KG1 (cell line): Measurements from ENCODE around the gene C1QTNF9B.
"Not testable (repeated sequence)": the region's sequence is repeated elsewhere in the genome, so short reads cannot be mapped to it uniquely, and the experiment has no call there.

Source experiments
- DNase-seq: peaks from one replicate; lab custom pipeline; 2025; lab: John Stamatoyannopoulos, UW

The C1QTNF9B gene

GRCh38 chr13:23893791-23894190 is 3.5 kb downstream of the C1QTNF9B start:
- not testable (repeated sequence) for DNase-seq

GRCh38 chr13:23889615-23890607 is 7.4 kb downstream of the C1QTNF9B start:
- DNase-seq, result no peak

DNA sequence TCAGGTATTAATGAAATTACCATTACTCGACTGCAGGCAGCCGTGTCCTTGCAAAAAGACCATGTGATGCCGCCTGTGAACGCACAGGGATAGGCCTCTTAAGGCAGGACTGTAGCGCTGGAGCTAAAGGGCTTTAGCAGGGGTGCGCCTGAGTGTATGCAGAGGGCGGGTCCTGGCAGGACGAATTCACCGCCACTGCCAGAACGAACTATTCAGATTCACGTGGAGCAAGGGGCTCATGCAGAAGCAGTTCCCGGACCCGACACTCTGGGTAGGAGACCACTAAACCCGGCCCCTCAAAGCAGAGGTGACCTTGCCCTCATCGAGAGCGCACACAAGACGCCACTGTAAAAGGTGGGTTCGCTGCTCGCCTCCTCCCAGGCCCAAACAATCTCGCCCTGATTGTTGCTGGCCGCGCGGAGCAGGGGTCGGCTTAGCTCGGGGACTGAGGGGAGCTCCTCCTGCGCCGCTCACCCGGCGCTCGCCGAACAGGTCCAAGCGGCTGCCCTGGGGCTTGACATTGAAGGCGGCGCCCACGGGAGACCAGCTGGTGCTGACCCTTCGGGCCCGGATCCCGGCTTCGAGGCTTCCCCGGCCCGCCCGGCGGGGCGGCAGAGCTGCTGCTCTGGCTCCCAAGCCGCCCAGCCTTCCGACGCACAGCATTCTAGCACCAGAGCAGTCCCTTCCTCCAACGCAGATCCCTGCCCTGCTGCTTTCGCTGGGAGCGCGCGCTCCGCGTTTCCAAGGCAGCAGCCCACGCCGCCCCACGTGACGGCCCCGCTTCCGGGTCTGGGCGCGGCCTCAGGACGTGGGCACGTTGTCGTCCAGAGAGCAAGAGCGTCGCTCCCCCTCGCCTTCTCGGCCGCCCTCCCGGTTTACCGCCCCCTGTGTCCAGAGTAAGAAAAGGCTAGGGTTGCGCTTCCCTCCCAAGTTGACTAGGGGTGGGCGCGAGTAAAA is 8.4 kb downstream of the C1QTNF9B start, which contains the start of gene MIPEP:
Gene MIPEP, minus strand, starts transcription at position 743 of the 957 bp plus-strand sequence. Its CDS starts 80 bp downstream, at position 663.
- peak; percentile 80 for DNase-seq

- DNase-seq, result not testable (repeated sequence)
These were observed 12.9 kb downstream of the C1QTNF9B start for GRCh38 chr13:23884361-23884760.

DNA sequence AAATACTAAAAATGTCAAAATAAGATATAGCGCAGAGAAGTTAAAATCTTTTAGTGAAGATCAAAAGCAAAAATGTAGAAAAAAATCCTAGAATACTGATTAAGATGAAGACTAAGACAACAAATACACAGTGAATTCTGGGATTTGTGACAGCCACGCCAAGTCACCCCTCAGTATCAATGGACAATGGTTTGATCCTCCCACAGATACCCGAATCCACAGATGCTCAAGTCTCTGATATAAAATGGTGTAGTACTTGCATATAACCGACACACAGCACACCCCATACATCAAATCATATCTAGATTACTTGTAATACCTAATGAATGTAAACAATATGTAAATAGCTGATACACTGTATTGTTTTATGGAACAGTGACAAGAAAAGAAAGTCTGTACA is 14.0 kb downstream of the C1QTNF9B start:
- DNase-seq, result no peak

DNA sequence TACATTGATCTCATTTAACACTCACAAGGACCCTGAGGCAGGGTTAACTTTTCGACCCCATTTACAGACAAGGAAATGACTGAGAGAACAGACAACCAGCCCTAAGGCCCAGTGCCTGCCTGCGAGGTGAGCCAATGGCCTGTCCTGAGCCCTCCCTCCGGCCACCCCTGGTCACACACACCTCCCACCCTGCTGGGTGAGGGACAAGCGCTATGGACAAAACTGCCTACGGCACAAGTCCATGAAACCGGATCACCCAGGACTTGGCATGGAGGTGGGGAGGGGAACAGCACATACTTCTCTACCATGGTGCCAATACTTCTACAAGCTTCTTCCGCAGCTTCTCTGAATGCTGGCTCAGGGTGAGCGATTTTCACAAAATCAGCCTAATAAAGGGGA is 15.9 kb downstream of the C1QTNF9B start:
- not testable (repeated sequence) for DNase-seq

GRCh38 chr13:23880493-23881401 is 16.6 kb downstream of the C1QTNF9B start:
- DNase-seq, result not testable (repeated sequence)

GRCh38 chr13:23877286-23877685 is 20.0 kb downstream of the C1QTNF9B start:
- DNase-seq, result no peak

DNA sequence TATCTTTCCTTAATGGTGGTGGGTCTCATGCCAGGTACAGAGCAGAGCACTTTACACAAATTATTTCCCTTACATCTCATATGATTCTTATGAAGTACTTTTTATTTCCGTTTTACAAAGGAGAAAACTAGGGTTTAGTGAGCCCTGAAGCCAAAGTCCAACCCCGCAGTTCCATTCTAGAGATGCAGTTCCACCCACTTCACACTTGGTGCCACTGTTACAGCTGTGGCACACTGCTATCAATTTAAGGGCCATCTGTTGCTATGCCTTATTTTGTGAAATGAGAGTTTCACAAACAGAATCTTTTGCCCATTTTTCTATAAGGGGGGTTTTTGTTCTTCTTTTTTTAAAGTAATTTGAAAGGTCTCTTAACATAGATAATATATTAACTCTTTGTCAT is 21.0 kb downstream of the C1QTNF9B start:
- no peak for DNase-seq

GRCh38 chr13:23871616-23872220 is 25.6 kb downstream of the C1QTNF9B start:
- DNase-seq, result no peak

DNA sequence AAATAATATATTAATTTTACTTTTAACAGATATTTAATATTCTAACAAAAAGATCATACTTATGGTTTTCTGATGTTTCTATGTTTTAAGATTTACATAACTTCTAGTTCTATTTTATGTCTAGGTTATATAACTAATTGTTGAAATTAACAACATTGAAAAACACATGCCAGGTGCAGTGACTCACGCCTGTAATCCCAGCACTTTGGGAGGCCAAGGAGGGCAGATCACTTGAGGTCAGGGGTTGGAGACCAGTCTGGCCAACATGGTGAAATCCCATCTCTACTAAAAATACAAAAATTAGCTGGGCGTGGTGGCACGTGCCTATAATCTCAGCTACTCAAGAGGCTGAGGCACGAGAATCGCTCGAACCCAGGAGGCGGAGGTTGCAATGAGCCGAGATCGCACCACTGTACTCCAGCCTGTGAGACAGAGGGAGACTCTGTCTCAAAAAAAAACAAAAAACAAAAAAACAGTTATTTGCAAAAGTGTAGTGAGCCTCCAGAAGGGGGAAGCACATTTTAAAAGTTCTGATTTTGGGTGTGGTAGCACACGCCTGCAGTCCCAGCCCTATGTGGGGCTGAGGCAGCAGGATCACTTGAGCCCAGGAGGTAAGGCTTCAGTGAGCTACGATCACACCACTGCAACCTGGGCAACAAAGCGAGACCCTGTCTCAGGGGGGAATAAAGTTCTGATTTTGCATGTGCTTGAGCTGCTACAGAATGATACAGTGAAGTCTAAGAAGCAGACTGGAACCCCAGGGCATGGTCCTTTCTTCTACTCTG is 26.8 kb downstream of the C1QTNF9B start:
- DNase-seq, result no peak

GRCh38 chr13:23868521-23868920 is 28.8 kb downstream of the C1QTNF9B start:
- DNase-seq, result no peak

- DNase-seq, result no peak
These were observed 30.2 kb downstream of the C1QTNF9B start for GRCh38 chr13:23867027-23867491.

DNA sequence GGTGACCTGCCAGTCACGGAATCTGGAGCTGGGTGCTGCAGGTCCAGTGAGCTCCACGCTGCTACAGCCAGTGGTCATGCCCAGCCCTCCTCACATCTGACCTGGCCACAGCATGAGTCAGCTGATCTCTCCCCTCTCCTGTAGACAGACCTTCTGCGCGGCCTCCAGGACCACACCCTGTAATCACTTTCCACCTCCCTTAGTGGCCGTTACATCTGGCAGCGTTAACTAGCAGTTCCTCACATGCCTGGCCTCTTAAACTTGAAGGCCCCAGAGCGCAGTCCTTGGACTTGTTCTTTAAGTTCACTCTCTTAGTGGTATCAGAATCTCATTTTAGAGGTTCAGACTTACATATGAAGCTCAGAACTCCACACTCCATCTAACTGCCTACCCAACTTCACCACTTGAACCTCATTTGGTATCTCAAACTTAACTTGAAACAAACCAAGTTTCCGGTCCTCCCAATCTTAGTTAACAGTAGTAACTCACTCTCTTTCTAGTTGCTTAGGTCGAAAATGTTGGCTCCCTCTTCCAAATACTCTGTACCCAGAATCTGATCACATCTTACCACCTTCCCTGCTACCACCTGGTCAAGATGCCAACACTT is 30.8 kb downstream of the C1QTNF9B start:
- DNase-seq, result no peak

- no peak for DNase-seq
These were observed 31.4 kb downstream of the C1QTNF9B start for GRCh38 chr13:23865906-23866305.

DNA sequence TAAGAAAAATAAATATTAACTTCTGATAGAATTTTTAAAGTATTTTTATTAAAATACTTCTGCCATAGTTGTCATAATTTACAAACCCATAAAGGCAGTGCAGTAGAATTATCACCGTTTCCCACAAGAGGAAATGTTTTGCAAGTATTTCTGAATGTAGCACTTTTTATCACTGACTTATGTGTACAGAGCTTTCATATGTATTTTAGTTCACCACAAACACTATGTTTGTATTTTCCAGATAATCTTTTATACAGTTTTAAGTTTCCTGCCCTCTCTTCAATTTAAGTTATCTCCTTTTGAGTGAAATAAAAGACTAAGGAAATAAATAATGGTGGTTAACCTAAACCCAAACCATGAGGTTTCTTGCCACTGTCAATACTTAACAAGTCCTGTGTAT is 32.3 kb downstream of the C1QTNF9B start:
- no peak for DNase-seq

DNA sequence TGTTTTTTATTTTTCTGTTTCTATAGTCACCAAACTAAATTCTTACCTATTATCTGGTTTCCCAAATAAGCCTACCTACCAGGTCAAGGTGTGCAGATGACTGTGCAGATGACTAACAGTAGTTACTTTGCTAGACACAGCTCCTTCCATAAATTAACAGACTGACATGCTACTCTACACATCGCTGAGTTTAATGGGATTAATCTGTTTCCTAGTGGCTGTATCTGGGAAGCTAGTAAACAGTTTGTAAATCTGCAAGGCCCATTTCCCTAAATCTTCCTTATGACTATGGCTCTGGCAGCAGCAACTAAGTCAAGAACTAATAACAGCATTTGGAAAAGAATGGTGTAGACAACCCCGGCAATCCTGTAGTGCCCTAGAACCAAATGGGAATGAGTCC is 36.0 kb downstream of the C1QTNF9B start:
- DNase-seq, result no peak

DNA sequence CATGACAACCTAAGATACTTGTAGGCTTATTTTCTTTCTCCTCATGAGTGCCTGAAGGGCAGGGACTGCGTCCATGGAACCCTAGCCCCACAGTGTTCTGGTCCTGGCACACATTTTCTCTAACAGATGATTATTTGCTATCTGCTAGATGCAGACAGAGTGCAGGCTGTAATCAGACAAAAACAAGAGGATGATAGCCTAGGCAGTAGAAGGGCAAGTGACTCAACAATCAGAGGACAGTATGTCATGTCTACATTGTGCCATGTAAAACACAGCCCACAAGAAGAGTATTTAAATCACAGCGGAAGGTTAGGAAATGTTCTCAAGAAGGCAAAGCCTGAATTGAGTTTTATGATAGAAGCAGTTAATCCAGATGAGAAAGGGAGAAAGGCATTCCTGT is 37.4 kb downstream of the C1QTNF9B start:
- no peak for DNase-seq

DNA sequence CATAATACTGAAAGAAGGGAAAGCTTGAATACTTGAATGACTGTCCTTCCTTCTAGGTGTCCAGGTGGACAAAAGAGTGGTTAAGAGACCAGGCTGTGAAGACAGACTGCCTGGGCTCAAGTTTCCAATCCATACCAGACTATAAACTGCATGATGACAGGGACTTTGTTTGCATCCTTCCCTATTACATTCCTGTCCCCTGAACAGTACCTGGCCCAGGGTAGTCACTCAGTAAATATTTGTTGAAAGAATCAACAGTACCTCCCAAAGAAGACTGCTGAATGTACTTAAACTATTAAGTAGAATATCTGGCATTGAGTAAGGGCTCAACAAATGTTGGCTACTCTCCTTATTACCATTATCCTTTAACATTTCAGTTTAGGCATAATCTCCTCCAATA is 37.8 kb downstream of the C1QTNF9B start:
- no peak for DNase-seq

- DNase-seq, result no peak
These were observed 38.8 kb downstream of the C1QTNF9B start for GRCh38 chr13:23858546-23858945.
